Lung (tissue), 12 donors: Measurements from ENCODE around the gene FHL3. TPM values are rescaled to one million over a fixed set of nuclear protein-coding genes. Genes with fewer than 3 reads are reported as not detected.

Experiments used
- ATAC-seq: fragments of 200-7000 bp; cut with Tn5 transposase; one replicate; pipeline ENCODE4 v1.9.1; 2020; ENCODE audit warnings: moderate number of reproducible peaks; ENCODE audit not compliant: insufficient read depth, low FRiP score
- DNase-seq, 3 donors: peaks; one replicate each; pipeline ENCODE4 v3.0.0-alpha.2; 2013 to 2017
- H3K27ac ChIP-seq, 2 donors: one replicate each; pipeline ENCODE4 v1.5.1; 2013; ENCODE audit warnings: mild to moderate bottlenecking in 2 of 2, moderate library complexity in 2 of 2, control low read depth in 1 of 2, inconsistent platforms in 1 of 2, low read depth in 1 of 2, low read length in 1 of 2
- H3K27me3 ChIP-seq, 3 donors: one replicate each; pipeline ENCODE4 v1.5.1; 2013; ENCODE audit warnings: low read length in 2 of 3; ENCODE audit not compliant: control insufficient read depth in 3 of 3, insufficient read depth in 3 of 3
- H3K36me3 ChIP-seq, 4 donors: one replicate each; pipeline ENCODE4 v1.5.1; 2013; ENCODE audit warnings: low read length in 4 of 4, mild to moderate bottlenecking in 1 of 4, moderate library complexity in 1 of 4; ENCODE audit not compliant: control insufficient read depth in 4 of 4, insufficient read depth in 4 of 4
- H3K4me1 ChIP-seq, 5 donors: one replicate each; pipeline ENCODE4 v1.5.1; 2013; ENCODE audit warnings: low read length in 5 of 5, mild to moderate bottlenecking in 2 of 5, moderate library complexity in 1 of 5; ENCODE audit not compliant: control insufficient read depth in 5 of 5, insufficient read depth in 5 of 5
- H3K4me3 ChIP-seq: one replicate; pipeline ENCODE4 v1.5.1; 2013; ENCODE audit warnings: mild to moderate bottlenecking, control low read depth, moderate library complexity
- H3K9ac ChIP-seq, 2 donors: one replicate each; pipeline ENCODE4 v1.5.1; 2013; ENCODE audit warnings: low read length in 2 of 2, control low read depth in 1 of 2; ENCODE audit not compliant: insufficient read depth in 1 of 2
- H3K9me3 ChIP-seq, 4 donors: one replicate each; pipeline ENCODE4 v1.5.1; 2013; ENCODE audit warnings: low read length in 3 of 4, mild to moderate bottlenecking in 1 of 4, moderate library complexity in 1 of 4; ENCODE audit not compliant: control insufficient read depth in 4 of 4, insufficient read depth in 3 of 4
- WGBS, 2 donors: extraction: QIAGEN DNeasy Blood & Tissue Kit; methylation state at CpG; one replicate each; pipeline ENCODE4 v1.1.7; 2013; 5-methylcytosine and 5-hydroxymethylcytosine counted together
- polyA plus RNA-seq, 2 donors: library from polyadenylated mRNA; stranded (reverse); fragments of 200-250 nt; gene quantifications; one replicate each; pipeline ENCODE4 v1.2.1, GENCODE V29; 2013
- total RNA-seq, 2 donors: library from RNA; depleted of rRNA in 1 of 2; stranded (reverse); fragments of >200 nt in 1 of 2; gene quantifications; one replicate each; pipeline ENCODE4 v1.2.1, GENCODE V29; 2014 to 2021
- TF ChIP-seq, protein P1 (sequence below): IDR thresholded peaks from 2 replicates; pipeline ENCODE4 v1.5.1; 2012; ENCODE audit warnings: mild to moderate bottlenecking; ENCODE audit errors: control extremely low read depth, extremely low read depth
- donor health status: control.
- donor health status: control.
- donor health status: Bipolar disorder and iron deficiency.
- donor health status: healthy.
- donor health status: DM: yes; HTN: yes; CAD: no.

The FHL3 gene
- total and polyA plus RNA-seq, 4 donors: 10.0 to 33.1 (median 23.9) TPM

- ATAC-seq: no peak
- Histone ChIP-seq H3K4me1 (peaks cover 0 to 24% (median 8%) of the 10 kb centered on the region in 5 donors), H3K9me3 (no peaks in the 10 kb centered on the region), H3K36me3 (peaks cover 0 to 2% (median 0%) of the 10 kb centered on the region in 4 donors), H3K9ac (no peak overlapping the region), H3K27me3 (no peaks in the 10 kb centered on the region), H3K4me3 (no peak overlapping the region), H3K27ac (peak overlapping the region in 1 of 2 donors; percentile 37)
- DNase-seq: no peak
- WGBS, 2 donors: 69 to 79% methylated on average over 8 of the region's 8 CpGs
- TF ChIP-seq, protein P1, sequence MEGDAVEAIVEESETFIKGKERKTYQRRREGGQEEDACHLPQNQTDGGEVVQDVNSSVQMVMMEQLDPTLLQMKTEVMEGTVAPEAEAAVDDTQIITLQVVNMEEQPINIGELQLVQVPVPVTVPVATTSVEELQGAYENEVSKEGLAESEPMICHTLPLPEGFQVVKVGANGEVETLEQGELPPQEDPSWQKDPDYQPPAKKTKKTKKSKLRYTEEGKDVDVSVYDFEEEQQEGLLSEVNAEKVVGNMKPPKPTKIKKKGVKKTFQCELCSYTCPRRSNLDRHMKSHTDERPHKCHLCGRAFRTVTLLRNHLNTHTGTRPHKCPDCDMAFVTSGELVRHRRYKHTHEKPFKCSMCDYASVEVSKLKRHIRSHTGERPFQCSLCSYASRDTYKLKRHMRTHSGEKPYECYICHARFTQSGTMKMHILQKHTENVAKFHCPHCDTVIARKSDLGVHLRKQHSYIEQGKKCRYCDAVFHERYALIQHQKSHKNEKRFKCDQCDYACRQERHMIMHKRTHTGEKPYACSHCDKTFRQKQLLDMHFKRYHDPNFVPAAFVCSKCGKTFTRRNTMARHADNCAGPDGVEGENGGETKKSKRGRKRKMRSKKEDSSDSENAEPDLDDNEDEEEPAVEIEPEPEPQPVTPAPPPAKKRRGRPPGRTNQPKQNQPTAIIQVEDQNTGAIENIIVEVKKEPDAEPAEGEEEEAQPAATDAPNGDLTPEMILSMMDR: no peak
Observed at GRCh38 chr1:38009088-38009840, 4.0 kb upstream of the FHL3 start.

GRCh38 chr1:38006008-38006828, 904 bp upstream of the FHL3 start:
- Histone ChIP-seq H3K9me3 (no peaks in the 10 kb centered on the region), H3K9ac (no peak overlapping the region), H3K4me3 (no peak overlapping the region), H3K27ac (peak overlapping the region; percentile 21 to 74), H3K36me3 (no peaks in the 10 kb centered on the region), H3K4me1 (peaks cover 0 to 27% (median 10%) of the 10 kb centered on the region in 5 donors), H3K27me3 (no peaks in the 10 kb centered on the region)
- no peak for ATAC-seq
- 63 to 68% methylated on average over 12 of the region's 12 CpGs for WGBS, 2 donors
- TF ChIP-seq, protein P1: no peak
- no peak for DNase-seq

GRCh38 chr1:38004284-38005108, 818 bp downstream of the FHL3 start:
- TF ChIP-seq, protein P1: no peak
- H3K4me3 ChIP-seq: peak overlapping the region; percentile 63
- DNase-seq: peak in 1 of 3 donors; percentile 32
- peak overlapping the region in 1 of 2 donors; percentile 76 for H3K9ac ChIP-seq
- peaks cover 0 to 44% (median 27%) of the 10 kb centered on the region in 5 donors for H3K4me1 ChIP-seq
- H3K27me3 ChIP-seq: no peaks in the 10 kb centered on the region
- 5 to 9% methylated on average over 26 of the region's 26 CpGs for WGBS, 2 donors
- ATAC-seq: no peak
- H3K9me3 ChIP-seq: no peaks in the 10 kb centered on the region
- peak overlapping the region in 1 of 2 donors; percentile 43 for H3K27ac ChIP-seq
- H3K36me3 ChIP-seq: no peaks in the 10 kb centered on the region
